Transverse colon (tissue), 3 donors: Measurements from ENCODE around the gene AGAP1.

Experiments
- CTCF ChIP-seq, 5 experiments: fragments of 200-600 bp in 3 of 5; fragments of 450-650 bp in 2 of 5; sonication (generic) in 3 of 5; IDR thresholded peaks; 1 replicate in 2 of 5; 2 replicates in 3 of 5; pipeline ENCODE4 v1.5.1; 2016 to 2017; ENCODE audit warnings: antibody characterized with exemption in 5 of 5, inconsistent platforms in 3 of 5, mild to moderate bottlenecking in 2 of 5, moderate library complexity in 1 of 5
- EP300 ChIP-seq: sonication (generic); formaldehyde crosslinking; IDR thresholded peaks from one replicate; pipeline ENCODE4 v1.6.1; 2017; ENCODE audit warnings: antibody characterized with exemption, low read depth
- POLR2A ChIP-seq: fragments of 450-650 bp; IDR thresholded peaks from one replicate; pipeline ENCODE4 v1.6.1; 2016; ENCODE audit warnings: antibody characterized with exemption, mild to moderate bottlenecking, moderate library complexity

GRCh38 chr2:235727174-235727573, 233.3 kb downstream of the AGAP1 start:
- TF ChIP-seq CTCF (IDR thresholded peaks at IDR 0.05) = no peak
- TF ChIP-seq EP300 = no peak
- no peak for TF ChIP-seq POLR2A
